HepG2 (cell line): ENCODE results near the gene AMER1. TPM values are rescaled to one million over a fixed set of nuclear protein-coding genes. Genes with fewer than 3 reads are reported as not detected.
A peak's percentile ranks its signal among the peaks of the same experiment; 100 is the strongest.

Experiments
- ATAC-seq: fragments of 200-7000 bp; cut with Tn5 transposase; 3 replicates; pipeline ENCODE4 v1.9.1; 2020; ENCODE audit warnings: mild to moderate bottlenecking, moderate library complexity
- BruUV-seq: library from RNA; stranded (reverse); fragments of 400-500 nt; replicated peaks from 2 replicates; lab custom pipeline; 2021; lab: Mats Ljungman, UMichigan
- CTCF ChIA-PET: fragments of 300-600 bp; formaldehyde crosslinking; extraction: SDS; loops from one replicate; lab custom pipeline; 2021; ENCODE audit warnings: low total read pairs, inconsistent platforms, low intra/inter-chr PET ratio; lab: Yijun Ruan, JAX
- POLR2A ChIA-PET: fragments of 350-600 bp; sonication (Branson Sonifier 250); formaldehyde crosslinking; loops from one replicate; lab custom pipeline; 2020; ENCODE audit warnings: antibody characterized with exemption, inconsistent platforms; lab: Yijun Ruan, JAX
- DNase-seq: peaks from one replicate; pipeline ENCODE4 v3.0.0-alpha.2; 2015; ENCODE audit warnings: low spot score
- FAIRE-seq: peaks from 3 replicates; lab custom pipeline; 2011; peaks lifted over from hg19 to GRCh38; lab: Jason Lieb, UNC
- H2AFZ ChIP-seq: one replicate; pipeline ENCODE4 v1.6.1; 2011; ENCODE audit warnings: low read length, inconsistent platforms
- H3K27ac ChIP-seq: fragments of 300-600 bp; 3 replicates; pipeline ENCODE4 v1.8.0; 2011; ENCODE audit warnings: mixed run types, mild to moderate bottlenecking, mixed read lengths, low read length, inconsistent platforms; ENCODE audit not compliant: insufficient read depth; ENCODE audit errors: extremely low read length
- H3K27me3 ChIP-seq, 2 experiments: fragments of 200-600 bp in 1 of 2; 2 replicates in 1 of 2; 3 replicates in 1 of 2; pipeline versions ENCODE4 v1.6.0 to v1.8.0; 2011; ENCODE audit warnings: low read length in 2 of 2, mild to moderate bottlenecking in 2 of 2, moderate library complexity in 2 of 2, inconsistent platforms in 1 of 2; ENCODE audit not compliant: insufficient read depth in 2 of 2, control insufficient read depth in 1 of 2
- H3K36me3 ChIP-seq, 2 experiments: fragments of 200-600 bp in 1 of 2; replicated peaks in 1 of 2; 2 replicates in 1 of 2; 3 replicates in 1 of 2; pipeline versions ENCODE4 v1.5.1 to v1.8.0; 2011; ENCODE audit warnings: low read length in 2 of 2, inconsistent platforms in 1 of 2; ENCODE audit not compliant: insufficient read depth in 2 of 2, control insufficient read depth in 1 of 2
- H3K4me1 ChIP-seq: 2 replicates; pipeline ENCODE4 v1.5.1; 2012; ENCODE audit warnings: low read length, inconsistent platforms; ENCODE audit not compliant: insufficient read depth
- H3K4me2 ChIP-seq: 2 replicates; pipeline ENCODE4 v1.6.0; 2011; ENCODE audit warnings: low read depth, low read length, inconsistent platforms
- H3K4me3 ChIP-seq, 3 experiments: fragments of 200-600 bp in 1 of 3; sonication (generic), shearing (Covaris generic) in 1 of 3; replicated peaks in 1 of 3; 2 replicates each; pipeline ENCODE4 v1.5.1; 2011 to 2016; ENCODE audit warnings: low read length in 3 of 3, inconsistent platforms in 2 of 3, low read depth in 2 of 3, mild to moderate bottlenecking in 2 of 3, control low read depth in 1 of 3, mixed read lengths in 1 of 3; ENCODE audit not compliant: insufficient read depth in 1 of 3
- H3K79me2 ChIP-seq: one replicate; pipeline ENCODE4 v1.6.1; 2011; ENCODE audit warnings: low read length, inconsistent platforms; ENCODE audit not compliant: insufficient read depth
- H3K9ac ChIP-seq: 2 replicates; pipeline ENCODE4 v1.6.0; 2011; ENCODE audit warnings: mild to moderate bottlenecking, low read depth, low read length, inconsistent platforms; ENCODE audit not compliant: insufficient read depth
- H3K9me3 ChIP-seq: 2 replicates; pipeline ENCODE4 v1.5.1; 2012; ENCODE audit warnings: mild to moderate bottlenecking, low read length
- H4K20me1 ChIP-seq: 2 replicates; pipeline ENCODE4 v1.6.0; 2011; ENCODE audit warnings: inconsistent platforms, mild to moderate bottlenecking, low read length, moderate library complexity; ENCODE audit not compliant: insufficient read depth
- FOXA3 ChIP-seq: IDR thresholded peaks from 2 replicates; pipeline ENCODE4 v1.6.1; 2016; ENCODE audit warnings: missing genetic modification reagents, missing compliant biosample characterization
- HNRNPH1 ChIP-seq: fragments of 200-400 bp; formaldehyde crosslinking; optimal IDR thresholded peaks from 2 replicates; pipeline ENCODE3; 2017; ENCODE audit warnings: mild to moderate bottlenecking, low read depth, low read length
- KLF9 ChIP-seq: IDR thresholded peaks from 2 replicates; pipeline ENCODE4 v1.6.1; 2016; ENCODE audit warnings: low read depth
- NFRKB ChIP-seq: fragments of 450-650 bp; IDR thresholded peaks from 2 replicates; pipeline ENCODE4 v1.6.1; 2017
- ZBTB10 ChIP-seq: sonication (generic); formaldehyde crosslinking; IDR thresholded peaks from 2 replicates; pipeline ENCODE4 v1.4.0; 2020; ENCODE audit warnings: missing genetic modification reagents, borderline replicate concordance
- ZNF235 ChIP-seq: sonication (generic); formaldehyde crosslinking; IDR thresholded peaks from 2 replicates; pipeline ENCODE4 v1.8.1; 2023; ENCODE audit warnings: mild to moderate bottlenecking, missing genetic modification reagents, borderline replicate concordance
- ZNF562 ChIP-seq: sonication (generic); formaldehyde crosslinking; IDR thresholded peaks from 2 replicates; pipeline ENCODE4 v1.8.0; 2022; ENCODE audit warnings: missing genetic modification reagents, borderline replicate concordance
- ZNF589 ChIP-seq: sonication (generic); formaldehyde crosslinking; conservative IDR thresholded peaks from 2 replicates; pipeline ENCODE4 v1.8.0; 2022; ENCODE audit warnings: mild to moderate bottlenecking, moderate library complexity, missing genetic modification reagents
- ZNF772 ChIP-seq: sonication (generic); formaldehyde crosslinking; IDR thresholded peaks from 2 replicates; pipeline ENCODE4 v1.5.0; 2020; ENCODE audit warnings: mild to moderate bottlenecking, missing genetic modification reagents
- ZNF782 ChIP-seq: sonication (generic); formaldehyde crosslinking; IDR thresholded peaks from 2 replicates; pipeline ENCODE4 v1.4.0; 2020; ENCODE audit warnings: missing genetic modification reagents, mild to moderate bottlenecking, borderline replicate concordance
- ZNF83 ChIP-seq: sonication (generic); formaldehyde crosslinking; IDR thresholded peaks from 2 replicates; pipeline ENCODE4 v1.4.0; 2020; ENCODE audit warnings: missing genetic modification reagents, mild to moderate bottlenecking, borderline replicate concordance
- WGBS: methylation state at CpG from one replicate; pipeline ENCODE4 v1.1.6; 2017; ENCODE audit warnings: low lambda C conversion rate; 5-methylcytosine and 5-hydroxymethylcytosine counted together
- in situ Hi-C: cut with HindIII; loops from 2 replicates; pipeline ENCODE4 v1.10.0; 2017; ENCODE audit warnings: low pct_unique_long_range_greater_than_20kb; ENCODE audit not compliant: extremely low pct_ligation_motif_present
- intact Hi-C: fragments of 100-400 bp; cut with micrococcal nuclease; formaldehyde crosslinking; loops from one replicate; pipeline ENCODE4 v1.10.0; 2022; ENCODE audit not compliant: unreplicated experiment
- polyA plus RNA-seq, 8 experiments: library from polyadenylated mRNA; depleted of rRNA in 3 of 8; stranded (reverse) in 7 of 8; unstranded in 1 of 8; fragments of >200 nt; fragmentation: Illumina TruSeq in 4 of 8; extraction: Trizol in 4 of 8; gene quantifications; 2 replicates each; pipeline versions ENCODE4 v1.2.1 to v1.2.3, GENCODE V29; 2011 to 2016; ENCODE audit warnings: low read depth in 4 of 8, missing spikeins in 1 of 8, mixed read lengths in 1 of 8; ENCODE audit not compliant: insufficient read depth in 1 of 8
- total RNA-seq, 5 experiments: library from RNA; depleted of rRNA; stranded (reverse); fragments of >200 nt; fragmentation: Illumina TruSeq; extraction: Trizol; gene quantifications; 2 replicates each; pipeline ENCODE4 v1.2.3, GENCODE V29; 2016; ENCODE audit warnings: low read depth in 1 of 5
- TF ChIP-seq, protein P1 (sequence below): sonication (generic); formaldehyde crosslinking; conservative IDR thresholded peaks from 2 replicates; pipeline ENCODE4 v1.4.0; 2020; ENCODE audit warnings: missing genetic modification reagents
- TF ChIP-seq, protein P2 (sequence below): sonication (generic); formaldehyde crosslinking; IDR thresholded peaks from 2 replicates; pipeline ENCODE4 v1.5.0; 2020; ENCODE audit warnings: mild to moderate bottlenecking, low read depth, missing genetic modification reagents, borderline replicate concordance

The AMER1 gene
- total and polyA plus RNA-seq, 2 of the 13 experiments (the other 11 are each of a cell fraction or from before 2014, with no cell fraction given), result 2.8 to 10.8 TPM

GRCh38 chrX:64176876-64177275 lies 28.6 kb downstream of the AMER1 start:
- no peak overlapping the region for H3K9ac ChIP-seq
- H3K27ac ChIP-seq, result no peak overlapping the region
- no peak overlapping the region for H2AFZ ChIP-seq
- DNase-seq (peak; percentile 5), ATAC-seq (no peak), FAIRE-seq (peak; percentile 40)
- H3K27me3 ChIP-seq, result no peaks in the 10 kb centered on the region
- in situ Hi-C loops (no loop called here), intact Hi-C loops (no loop called here)
- H3K9me3 ChIP-seq, result no peaks in the 10 kb centered on the region
- ChIA-PET POLR2A (no interaction called here), CTCF (no interaction called here)
- TF ChIP-seq, protein P1, sequence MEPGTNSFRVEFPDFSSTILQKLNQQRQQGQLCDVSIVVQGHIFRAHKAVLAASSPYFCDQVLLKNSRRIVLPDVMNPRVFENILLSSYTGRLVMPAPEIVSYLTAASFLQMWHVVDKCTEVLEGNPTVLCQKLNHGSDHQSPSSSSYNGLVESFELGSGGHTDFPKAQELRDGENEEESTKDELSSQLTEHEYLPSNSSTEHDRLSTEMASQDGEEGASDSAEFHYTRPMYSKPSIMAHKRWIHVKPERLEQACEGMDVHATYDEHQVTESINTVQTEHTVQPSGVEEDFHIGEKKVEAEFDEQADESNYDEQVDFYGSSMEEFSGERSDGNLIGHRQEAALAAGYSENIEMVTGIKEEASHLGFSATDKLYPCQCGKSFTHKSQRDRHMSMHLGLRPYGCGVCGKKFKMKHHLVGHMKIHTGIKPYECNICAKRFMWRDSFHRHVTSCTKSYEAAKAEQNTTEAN (CRISPR knock-in tag), result no peak
- BruUV-seq, result no TSS peak
- no peaks in the 10 kb centered on the region for H3K36me3 ChIP-seq
- H3K4me2 ChIP-seq, result no peak overlapping the region
- no peak overlapping the region for H3K4me3 ChIP-seq
- no peaks in the 10 kb centered on the region for H3K79me2 ChIP-seq
- no peaks in the 10 kb centered on the region for H3K4me1 ChIP-seq
- no peaks in the 10 kb centered on the region for H4K20me1 ChIP-seq

DNA sequence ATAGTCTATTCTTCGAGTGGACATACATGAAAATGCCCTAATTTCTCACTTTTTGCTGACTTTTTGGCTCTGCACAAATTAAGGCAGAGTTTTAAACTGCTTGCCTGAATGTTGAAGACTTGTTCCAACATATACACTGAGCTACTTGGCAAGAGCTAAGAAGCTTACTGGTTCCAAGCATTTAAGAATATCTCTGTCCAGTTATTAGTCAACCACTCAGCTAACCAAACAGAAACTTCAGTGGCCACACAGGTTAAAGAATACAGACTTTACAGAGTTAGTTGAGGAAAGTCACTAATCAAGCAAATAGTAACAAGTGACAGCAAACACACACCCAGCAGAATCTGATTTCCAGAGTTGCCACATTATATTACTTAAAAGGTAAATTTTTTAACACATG lies 35.5 kb downstream of the AMER1 start:
- no TSS peak for BruUV-seq

More for the DNA sequence above, 35.5 kb downstream of the AMER1 start:
- H3K4me3 ChIP-seq, result no peak overlapping the region
- H3K27me3 ChIP-seq, result no peaks in the 10 kb centered on the region
- no peaks in the 10 kb centered on the region for H4K20me1 ChIP-seq
- in situ Hi-C loops (no loop called here), intact Hi-C loops (no loop called here)
- no peak overlapping the region for H3K27ac ChIP-seq
- no peaks in the 10 kb centered on the region for H3K36me3 ChIP-seq
- ATAC-seq, result no peak
- no peak for TF ChIP-seq HNRNPH1
- no peak for TF ChIP-seq ZNF83
- TF ChIP-seq ZNF782, result no peak
- TF ChIP-seq ZNF772, result no peak
- no peak for TF ChIP-seq ZNF235 (CRISPR knock-in tag)
- TF ChIP-seq FOXA3 (CRISPR knock-in tag), result no peak
- no peak for TF ChIP-seq NFRKB
- TF ChIP-seq, protein P2, sequence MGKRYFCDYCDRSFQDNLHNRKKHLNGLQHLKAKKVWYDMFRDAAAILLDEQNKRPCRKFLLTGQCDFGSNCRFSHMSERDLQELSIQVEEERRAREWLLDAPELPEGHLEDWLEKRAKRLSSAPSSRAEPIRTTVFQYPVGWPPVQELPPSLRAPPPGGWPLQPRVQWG (CRISPR knock-in tag), result no peak
- no peak for TF ChIP-seq ZNF589 (CRISPR knock-in tag)
- TF ChIP-seq ZBTB10, result no peak
- no peak for TF ChIP-seq KLF9 (CRISPR knock-in tag)
- TF ChIP-seq ZNF562, result no peak
- 38% methylated on average over 1 of the region's 1 CpG for WGBS
- no peak overlapping the region for H3K4me2 ChIP-seq
- H2AFZ ChIP-seq, result no peak overlapping the region
- no peak for DNase-seq
- FAIRE-seq, result peak; percentile 23
- ChIA-PET POLR2A (no interaction called here), CTCF (no interaction called here)
- no peak overlapping the region for H3K9ac ChIP-seq
- no peaks in the 10 kb centered on the region for H3K4me1 ChIP-seq
- H3K79me2 ChIP-seq, result no peaks in the 10 kb centered on the region
- H3K9me3 ChIP-seq, result no peaks in the 10 kb centered on the region
